ENCODE results near the gene CSRP1. TPM values are rescaled to one million over a fixed set of nuclear protein-coding genes. Genes with fewer than 3 reads are reported as not detected.

CSRP1 gene
- polyA plus RNA-seq (2011; rRNA removed) = 720 and 957 TPM in 2 replicates
- 475 and 544 TPM in 2 replicates for polyA minus RNA-seq (2011; rRNA and poly(A)+ RNA removed)

GRCh38 chr1:201506557-201507359 lies at the start of gene CSRP1:
Gene CSRP1 (minus strand): TSS chr1:201507123. CDS start chr1:201496303, 10,820 bp downstream.
- ChIA-PET POLR2A (interaction anchor here (0.5 to 0.6 kb wide), 2 partner anchors 42 to 294 kb away, joined by 3 to 4 read pairs; no protein-coding TSS in a partner anchor), CTCF (interaction anchor here (0.8 to 27.3 kb wide), 5 partner anchors 11 to 66 kb away, joined by 3 to 650 read pairs (median 3); no protein-coding TSS in a partner anchor)

GRCh38 chr1:201555593-201555945 lies 48.6 kb upstream of the CSRP1 start:
- H3K36me3 ChIP-seq (ENCODE audit: control insufficient read depth, insufficient read depth, low read length) = no peaks in the 10 kb centered on the region
- POLR2A ChIA-PET = interaction anchor here (1.0 kb wide), 1 partner anchor 19 kb away, joined by 5 read pairs; no protein-coding TSS in a partner anchor
- TF ChIP-seq CTCF (IDR thresholded peaks at IDR 0.05; ENCODE audit: insufficient read depth, low read depth, low read length) = no peak
- H3K27me3 ChIP-seq (ENCODE audit: control insufficient read depth, insufficient read depth, low read length) = no peaks in the 10 kb centered on the region
- H3K4me3 ChIP-seq (ENCODE audit: low read depth, low read length) = no peak overlapping the region
- CTCF ChIA-PET = interaction anchor here (1.0 to 14.3 kb wide), 3 partner anchors 40 to 237 kb away, joined by 3 to 269 read pairs (median 4); no protein-coding TSS in a partner anchor
- DNase-seq (ENCODE audit: low read depth) = no peak

More at GRCh38 chr1:201506557-201507359, at the start of gene CSRP1:
- no peak for DNase-seq (ENCODE audit: low read depth)
- Histone ChIP-seq H3K4me3 (ENCODE audit: low read depth, low read length) (peak within 1 kb of the TSS; percentile 69), H3K27me3 (ENCODE audit: control insufficient read depth, insufficient read depth, low read length) (no peaks in the 10 kb centered on the region), H3K36me3 (ENCODE audit: control insufficient read depth, insufficient read depth, low read length) (no peaks in the 10 kb centered on the region)
- TF ChIP-seq CTCF (IDR thresholded peaks at IDR 0.05; ENCODE audit: insufficient read depth, low read depth, low read length) = no peak

GRCh38 chr1:201554789-201555592 lies 48.1 kb upstream of the CSRP1 start:
- no peaks in the 10 kb centered on the region for H3K27me3 ChIP-seq (ENCODE audit: control insufficient read depth, insufficient read depth, low read length)
- H3K4me3 ChIP-seq (ENCODE audit: low read depth, low read length) = no peak overlapping the region
- no peak for TF ChIP-seq CTCF (IDR thresholded peaks at IDR 0.05; ENCODE audit: insufficient read depth, low read depth, low read length)
- ChIA-PET CTCF (interaction anchor here (1.0 to 14.3 kb wide), 4 partner anchors 23 to 238 kb away, joined by 3 to 269 read pairs (median 4); no protein-coding TSS in a partner anchor), POLR2A (interaction anchor here (1.0 kb wide), 1 partner anchor 18 kb away, joined by 5 read pairs; no protein-coding TSS in a partner anchor)
- no peak for DNase-seq (ENCODE audit: low read depth)
- no peaks in the 10 kb centered on the region for H3K36me3 ChIP-seq (ENCODE audit: control insufficient read depth, insufficient read depth, low read length)

GRCh38 chr1:201554190-201554600 lies 47.3 kb upstream of the CSRP1 start:
- POLR2A ChIA-PET = no interaction called here
- no peak for TF ChIP-seq CTCF (IDR thresholded peaks at IDR 0.05; ENCODE audit: insufficient read depth, low read depth, low read length)
- CTCF ChIA-PET = interaction anchor here (0.9 to 14.3 kb wide), 5 partner anchors 17 to 153 kb away, joined by 3 to 269 read pairs (median 3); no protein-coding TSS in a partner anchor
- Histone ChIP-seq H3K27me3 (ENCODE audit: control insufficient read depth, insufficient read depth, low read length) (no peaks in the 10 kb centered on the region), H3K36me3 (ENCODE audit: control insufficient read depth, insufficient read depth, low read length) (no peaks in the 10 kb centered on the region), H3K4me3 (ENCODE audit: low read depth, low read length) (no peak overlapping the region)
- no peak for DNase-seq (ENCODE audit: low read depth)
